HG03097 (cell line): ENCODE results near the gene PNLIPRP2.

Source experiments
- ATAC-seq: cut with Tn5 transposase; IDR thresholded peaks from one replicate; pipeline ENCODE4 v1.9.1; 2021; ENCODE audit not compliant: unreplicated experiment, low FRiP score

Gene PNLIPRP2

GRCh38 chr10:116676633-116677032, 55.9 kb downstream of the PNLIPRP2 start:
- ATAC-seq, result no peak

GRCh38 chr10:116679351-116679750, 58.6 kb downstream of the PNLIPRP2 start:
- ATAC-seq, result no peak

- no peak for ATAC-seq
These were observed 62.4 kb downstream of the PNLIPRP2 start for GRCh38 chr10:116683166-116683565.

DNA sequence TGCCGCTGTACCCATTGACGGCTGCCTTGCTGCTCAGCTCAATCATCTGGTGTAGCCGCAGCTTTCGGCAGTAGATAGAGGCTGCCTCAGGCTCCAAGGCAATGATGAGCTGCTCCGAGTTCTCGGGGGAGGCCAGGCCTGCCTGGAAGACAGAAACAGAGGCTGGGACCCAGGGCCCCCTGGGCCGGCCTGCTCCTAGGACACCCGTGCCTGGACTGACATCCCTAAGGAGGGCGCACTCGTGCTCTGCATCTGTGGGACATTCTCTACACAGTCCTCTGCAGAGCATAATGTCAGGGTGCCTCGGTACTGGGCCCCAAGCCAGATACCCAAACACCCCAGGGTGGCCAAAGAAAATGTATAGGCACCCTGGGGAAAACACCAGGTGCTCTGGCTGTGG, 63.1 kb downstream of the PNLIPRP2 start:
- ATAC-seq, result no peak

DNA sequence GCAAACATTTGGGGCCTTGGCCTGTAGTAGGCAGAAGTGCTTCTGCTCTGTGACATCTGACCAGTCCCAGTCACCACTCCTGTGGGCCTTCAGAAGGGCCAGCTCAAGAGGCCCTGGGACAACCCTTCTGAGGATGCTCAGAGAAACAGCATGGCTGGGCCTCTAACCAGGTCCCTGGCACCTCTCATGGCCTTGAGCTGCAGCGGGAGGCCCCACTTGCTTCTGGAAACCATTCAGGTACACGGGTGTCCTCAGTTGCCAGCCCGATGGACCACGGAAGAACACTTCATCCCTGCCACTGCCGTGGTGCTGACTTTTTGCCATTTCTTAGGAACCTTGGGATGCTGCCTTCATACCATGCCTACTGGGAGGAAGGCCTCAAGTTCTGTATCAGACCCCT, 64.0 kb downstream of the PNLIPRP2 start:
- ATAC-seq, result no peak

GRCh38 chr10:116685807-116686206, 65.1 kb downstream of the PNLIPRP2 start:
- no peak for ATAC-seq

DNA sequence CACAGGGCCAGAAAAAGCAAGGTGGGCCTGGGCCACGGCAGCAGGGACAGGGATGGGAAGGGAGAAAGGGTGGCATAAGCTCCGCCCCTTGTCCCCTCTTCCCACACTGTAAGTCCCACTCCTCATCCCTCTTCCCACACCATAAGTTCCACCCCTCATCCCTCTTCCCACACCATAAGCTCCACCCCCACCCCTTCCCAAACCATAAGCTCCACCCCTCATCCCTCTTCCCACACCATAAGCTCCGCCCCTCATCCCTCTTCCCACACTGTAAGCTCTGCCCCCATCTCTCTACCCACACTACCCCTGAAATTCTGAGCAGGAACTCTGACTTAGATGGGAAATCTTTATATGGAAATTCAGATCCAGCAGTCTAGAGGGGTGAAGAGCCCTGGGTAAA, 65.9 kb downstream of the PNLIPRP2 start:
- no peak for ATAC-seq

- no peak for ATAC-seq
These were observed 66.9 kb downstream of the PNLIPRP2 start for GRCh38 chr10:116687633-116688032.

- no peak for ATAC-seq
These were observed 67.5 kb downstream of the PNLIPRP2 start for GRCh38 chr10:116688241-116688711.

DNA sequence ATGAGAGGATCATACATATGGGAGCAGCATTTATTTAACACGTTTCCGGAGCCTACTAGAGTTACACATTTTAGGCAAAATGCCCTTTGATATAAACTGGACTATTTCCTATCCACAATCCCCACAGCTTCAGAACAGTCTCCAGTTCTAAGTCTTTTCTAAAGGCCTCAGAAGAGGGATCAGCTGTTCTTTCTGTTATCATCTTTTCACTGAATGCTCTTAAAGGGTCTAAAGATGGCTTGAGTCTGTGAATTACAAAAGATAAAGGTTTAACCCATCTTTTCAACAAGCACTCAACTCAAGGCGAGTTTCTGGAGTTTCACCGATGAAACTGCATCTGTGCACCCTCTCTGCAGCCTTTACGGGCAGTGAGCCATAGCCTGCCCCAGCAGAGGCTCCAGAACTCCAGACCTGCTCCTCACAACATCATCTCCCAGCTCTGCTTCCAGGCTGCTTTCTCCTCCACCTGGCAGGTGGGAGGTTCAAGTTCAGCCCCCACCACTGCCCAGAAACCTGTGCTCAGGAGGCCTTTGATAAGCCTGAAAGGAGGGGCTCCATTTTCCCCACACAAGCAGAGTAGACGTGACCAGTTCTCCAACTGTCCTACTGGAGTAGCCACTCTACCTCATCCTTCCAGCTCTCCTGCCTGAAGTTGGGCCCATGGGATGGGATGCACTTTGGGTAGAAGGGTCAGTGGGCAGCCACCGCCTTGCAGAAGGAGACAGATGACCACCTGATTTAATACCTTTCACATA, 68.2 kb downstream of the PNLIPRP2 start:
- no peak for ATAC-seq

DNA sequence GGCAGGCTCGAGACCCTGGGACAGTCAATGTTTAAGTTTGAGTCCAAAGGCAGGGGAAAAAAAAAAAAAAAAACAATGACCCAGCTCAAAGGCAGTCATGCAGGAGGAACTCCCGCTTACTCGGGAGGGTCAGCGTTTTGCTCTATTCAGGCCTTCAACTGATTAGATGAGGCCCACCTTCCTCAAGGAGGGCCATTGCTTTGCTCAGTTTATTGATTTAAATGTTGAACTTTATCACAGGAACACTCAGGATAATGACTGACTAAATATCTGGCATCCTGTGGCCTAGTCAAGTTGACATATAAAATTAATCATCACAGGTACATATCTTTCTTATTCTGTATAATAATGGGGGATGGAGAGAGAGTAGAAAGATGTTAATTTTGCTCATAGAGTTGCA, 69.0 kb downstream of the PNLIPRP2 start:
- no peak for ATAC-seq

- ATAC-seq, result no peak
These were observed 69.9 kb downstream of the PNLIPRP2 start for GRCh38 chr10:116690356-116691322.

- ATAC-seq, result no peak
These were observed 70.9 kb downstream of the PNLIPRP2 start for GRCh38 chr10:116691635-116692034.

GRCh38 chr10:116692225-116692624, 71.5 kb downstream of the PNLIPRP2 start:
- ATAC-seq, result no peak

- ATAC-seq, result no peak
These were observed 73.6 kb downstream of the PNLIPRP2 start for GRCh38 chr10:116694243-116694926.
